ENCODE data around the gene PLAAT3. TPM values are rescaled to one million over a fixed set of nuclear protein-coding genes. Genes with fewer than 3 reads are reported as not detected.
"Not testable (repeated sequence)": the region's sequence is repeated elsewhere in the genome, so short reads cannot be mapped to it uniquely, and the experiment has no call there.

PLAAT3 gene
- total and polyA plus RNA-seq, 4 donors: 13.4 to 90.1 (median 54.3) TPM

DNA sequence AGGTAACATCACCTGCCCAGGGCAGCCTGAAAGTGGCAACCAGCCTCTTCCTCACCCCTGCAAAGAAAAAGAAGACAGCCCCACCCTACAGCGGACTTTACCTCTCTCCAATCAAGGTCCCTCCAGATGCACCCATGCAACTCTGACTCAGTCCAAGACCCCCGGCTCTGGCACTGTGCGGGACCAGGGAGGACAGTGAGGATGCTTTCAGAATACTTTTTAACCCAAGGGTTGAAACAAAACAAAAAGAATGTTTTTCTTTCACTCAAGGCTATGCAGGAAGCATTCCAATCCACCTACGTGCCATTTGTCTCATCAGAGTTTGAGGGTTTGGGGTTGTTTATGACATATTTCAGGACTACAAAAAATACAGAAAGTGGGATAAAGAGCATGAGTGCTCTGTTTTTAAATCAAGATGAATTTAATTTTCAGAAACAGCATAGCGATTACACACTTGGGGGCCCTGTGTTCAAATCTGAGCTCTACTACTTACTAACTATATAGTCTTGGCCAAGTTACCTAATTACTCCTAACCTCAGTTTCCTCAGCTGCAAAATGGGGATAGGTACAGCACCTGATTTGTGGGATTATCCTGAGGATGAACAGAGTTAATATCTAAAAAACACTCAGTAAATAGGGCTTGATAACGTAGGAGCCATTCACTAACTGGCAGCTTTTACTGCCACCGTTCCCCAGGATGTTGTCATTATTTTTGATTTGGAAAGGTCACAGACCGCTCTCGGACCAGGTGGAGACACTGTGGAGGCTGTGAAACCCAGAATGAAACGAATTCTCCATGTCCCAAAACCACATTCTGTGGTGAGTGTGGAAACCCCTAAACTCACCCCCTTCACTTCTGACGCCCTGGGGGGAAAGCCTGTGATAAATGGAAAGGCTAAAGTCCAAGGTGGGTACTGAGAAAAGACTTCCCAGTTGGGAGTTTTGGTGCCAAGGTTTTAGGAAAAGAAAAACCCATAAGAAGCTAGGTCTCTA lies 5.6 kb downstream of the PLAAT3 start:
- Histone ChIP-seq H3K27ac (ENCODE audit: low read depth in 1 of 2, low read length in 2 of 2) (peak overlapping the region; percentile 69 to 91), H3K9ac (ENCODE audit: low read depth in 1 of 2, low read length in 2 of 2) (peak overlapping the region; percentile 4 to 26), H3K36me3 (ENCODE audit: control insufficient read depth in 4 of 4, insufficient read depth in 3 of 4, low read depth in 1 of 4, low read length in 3 of 4) (peaks cover 0 to 2% (median 0%) of the 10 kb centered on the region in 4 donors), H3K9me3 (ENCODE audit: control insufficient read depth in 4 of 4, low read length in 3 of 4) (no peaks in the 10 kb centered on the region), H3K4me1 (ENCODE audit: control insufficient read depth in 4 of 4, insufficient read depth in 4 of 4, low read length in 3 of 4) (peaks cover 5 to 34% (median 31%) of the 10 kb centered on the region in 4 donors), H3K4me3 (ENCODE audit: low read depth in 1 of 3, low read length in 3 of 3) (peak overlapping the region in 1 of 3 donors; percentile 14), H3K27me3 (ENCODE audit: control insufficient read depth in 4 of 4, insufficient read depth in 4 of 4, low read length in 3 of 4) (no peaks in the 10 kb centered on the region)
- DNase-seq (ENCODE audit: low spot score): no peak
- TF ChIP-seq HNF4A (conservative IDR thresholded peaks at IDR 0.05) (peak in 1 of 2 donors; percentile 9), SP1 (IDR thresholded peaks at IDR 0.05) (no peak), NR2F2 (IDR thresholded peaks at IDR 0.05) (no peak)
- TF ChIP-seq, protein P1, sequence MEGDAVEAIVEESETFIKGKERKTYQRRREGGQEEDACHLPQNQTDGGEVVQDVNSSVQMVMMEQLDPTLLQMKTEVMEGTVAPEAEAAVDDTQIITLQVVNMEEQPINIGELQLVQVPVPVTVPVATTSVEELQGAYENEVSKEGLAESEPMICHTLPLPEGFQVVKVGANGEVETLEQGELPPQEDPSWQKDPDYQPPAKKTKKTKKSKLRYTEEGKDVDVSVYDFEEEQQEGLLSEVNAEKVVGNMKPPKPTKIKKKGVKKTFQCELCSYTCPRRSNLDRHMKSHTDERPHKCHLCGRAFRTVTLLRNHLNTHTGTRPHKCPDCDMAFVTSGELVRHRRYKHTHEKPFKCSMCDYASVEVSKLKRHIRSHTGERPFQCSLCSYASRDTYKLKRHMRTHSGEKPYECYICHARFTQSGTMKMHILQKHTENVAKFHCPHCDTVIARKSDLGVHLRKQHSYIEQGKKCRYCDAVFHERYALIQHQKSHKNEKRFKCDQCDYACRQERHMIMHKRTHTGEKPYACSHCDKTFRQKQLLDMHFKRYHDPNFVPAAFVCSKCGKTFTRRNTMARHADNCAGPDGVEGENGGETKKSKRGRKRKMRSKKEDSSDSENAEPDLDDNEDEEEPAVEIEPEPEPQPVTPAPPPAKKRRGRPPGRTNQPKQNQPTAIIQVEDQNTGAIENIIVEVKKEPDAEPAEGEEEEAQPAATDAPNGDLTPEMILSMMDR (IDR thresholded peaks at IDR 0.05; ENCODE audit: low read depth, low read length, missing input control): no peak
- 59% methylated on average over 11 of the region's 11 CpGs for WGBS

DNA sequence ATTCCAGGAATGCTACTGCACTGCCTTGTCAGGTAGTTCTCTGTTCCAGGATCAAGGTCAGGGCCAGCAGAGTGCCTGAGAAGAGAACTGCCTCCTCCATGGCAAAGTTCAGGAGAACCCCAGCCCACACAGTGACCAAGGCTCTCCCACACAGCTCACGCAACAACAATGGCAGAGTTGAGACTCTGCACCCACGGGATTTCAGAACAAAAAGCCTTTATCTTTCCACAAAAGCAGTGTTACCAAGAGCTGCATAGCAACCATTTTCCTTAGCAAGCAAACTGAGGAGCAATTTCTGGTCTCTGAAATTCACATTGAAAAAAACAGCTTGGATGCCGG lies 11.1 kb downstream of the PLAAT3 start:
- peaks cover 0 to 4% (median under 1%) of the 10 kb centered on the region in 4 donors for H3K36me3 ChIP-seq (ENCODE audit: control insufficient read depth in 4 of 4, insufficient read depth in 3 of 4, low read depth in 1 of 4, low read length in 3 of 4)
- DNase-seq (ENCODE audit: low spot score): no peak
- H3K4me3 ChIP-seq (ENCODE audit: low read depth in 1 of 3, low read length in 3 of 3): no peak overlapping the region
- H3K9me3 ChIP-seq (ENCODE audit: control insufficient read depth in 4 of 4, low read length in 3 of 4): no peaks in the 10 kb centered on the region
- no peaks in the 10 kb centered on the region for H3K27me3 ChIP-seq (ENCODE audit: control insufficient read depth in 4 of 4, insufficient read depth in 4 of 4, low read length in 3 of 4)
- WGBS: 71% methylated on average over 3 of the region's 3 CpGs
- no peak overlapping the region for H3K27ac ChIP-seq (ENCODE audit: low read depth in 1 of 2, low read length in 2 of 2)
- no peak overlapping the region for H3K9ac ChIP-seq (ENCODE audit: low read depth in 1 of 2, low read length in 2 of 2)
- H3K4me1 ChIP-seq (ENCODE audit: control insufficient read depth in 4 of 4, insufficient read depth in 4 of 4, low read length in 3 of 4): peaks cover 0 to 5% (median 2%) of the 10 kb centered on the region in 4 donors
- TF ChIP-seq, protein P2, sequence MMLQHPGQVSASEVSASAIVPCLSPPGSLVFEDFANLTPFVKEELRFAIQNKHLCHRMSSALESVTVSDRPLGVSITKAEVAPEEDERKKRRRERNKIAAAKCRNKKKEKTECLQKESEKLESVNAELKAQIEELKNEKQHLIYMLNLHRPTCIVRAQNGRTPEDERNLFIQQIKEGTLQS (IDR thresholded peaks at IDR 0.05): no peak
- TF ChIP-seq, protein P3, sequence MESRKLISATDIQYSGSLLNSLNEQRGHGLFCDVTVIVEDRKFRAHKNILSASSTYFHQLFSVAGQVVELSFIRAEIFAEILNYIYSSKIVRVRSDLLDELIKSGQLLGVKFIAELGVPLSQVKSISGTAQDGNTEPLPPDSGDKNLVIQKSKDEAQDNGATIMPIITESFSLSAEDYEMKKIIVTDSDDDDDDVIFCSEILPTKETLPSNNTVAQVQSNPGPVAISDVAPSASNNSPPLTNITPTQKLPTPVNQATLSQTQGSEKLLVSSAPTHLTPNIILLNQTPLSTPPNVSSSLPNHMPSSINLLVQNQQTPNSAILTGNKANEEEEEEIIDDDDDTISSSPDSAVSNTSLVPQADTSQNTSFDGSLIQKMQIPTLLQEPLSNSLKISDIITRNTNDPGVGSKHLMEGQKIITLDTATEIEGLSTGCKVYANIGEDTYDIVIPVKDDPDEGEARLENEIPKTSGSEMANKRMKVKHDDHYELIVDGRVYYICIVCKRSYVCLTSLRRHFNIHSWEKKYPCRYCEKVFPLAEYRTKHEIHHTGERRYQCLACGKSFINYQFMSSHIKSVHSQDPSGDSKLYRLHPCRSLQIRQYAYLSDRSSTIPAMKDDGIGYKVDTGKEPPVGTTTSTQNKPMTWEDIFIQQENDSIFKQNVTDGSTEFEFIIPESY (IDR thresholded peaks at IDR 0.05): no peak
- TF ChIP-seq TAF1 (conservative IDR thresholded peaks at IDR 0.05) (no peak), FOXA1 (IDR thresholded peaks at IDR 0.05) (no peak), HNF4A (conservative IDR thresholded peaks at IDR 0.05) (peak in 1 of 2 donors; percentile 30)
- TF ChIP-seq, protein P4, sequence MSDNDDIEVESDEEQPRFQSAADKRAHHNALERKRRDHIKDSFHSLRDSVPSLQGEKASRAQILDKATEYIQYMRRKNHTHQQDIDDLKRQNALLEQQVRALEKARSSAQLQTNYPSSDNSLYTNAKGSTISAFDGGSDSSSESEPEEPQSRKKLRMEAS (IDR thresholded peaks at IDR 0.05): no peak

DNA sequence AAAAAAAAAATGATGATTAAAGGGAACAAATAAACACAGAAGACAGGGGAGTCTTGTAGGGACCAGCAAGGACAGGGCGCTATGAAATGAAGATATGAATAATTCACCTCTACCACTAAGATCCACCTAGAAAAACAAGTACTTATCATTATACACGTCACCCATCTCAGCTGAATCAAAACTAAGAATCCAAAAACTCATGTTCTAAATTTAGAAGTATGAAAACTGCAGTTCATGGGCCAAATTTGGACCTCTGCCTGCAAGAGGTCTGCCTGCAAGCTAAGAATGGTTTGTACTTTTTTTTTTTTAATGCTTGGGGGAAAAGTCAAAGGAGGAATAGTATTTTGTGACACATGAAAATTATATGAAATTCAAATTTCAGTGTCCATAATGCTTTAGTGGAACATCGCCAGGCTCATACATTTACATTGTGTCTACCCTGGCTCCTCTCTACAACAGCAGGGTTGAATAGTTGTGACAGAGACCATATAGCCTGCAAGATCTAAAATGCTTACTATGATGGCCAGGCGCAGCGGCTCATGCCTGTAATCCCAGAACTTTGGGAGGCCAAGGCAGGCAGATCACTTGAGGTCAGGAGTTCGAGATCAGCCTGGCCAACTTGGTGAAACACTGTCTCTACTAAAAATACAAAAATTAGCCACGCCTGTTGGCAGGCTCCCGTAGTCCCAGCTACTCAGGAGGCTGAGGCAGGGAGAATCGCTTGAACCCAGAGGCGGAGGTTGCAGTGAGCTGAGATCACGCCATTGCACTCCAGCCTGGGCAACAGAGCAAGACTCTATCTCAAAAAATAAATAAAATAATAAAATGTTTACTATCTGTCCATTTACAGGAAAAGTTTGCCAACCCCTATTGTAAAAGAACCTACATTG lies 11.7 kb downstream of the PLAAT3 start:
- H3K4me1 ChIP-seq (ENCODE audit: control insufficient read depth in 4 of 4, insufficient read depth in 4 of 4, low read length in 3 of 4); H3K9ac ChIP-seq (ENCODE audit: low read depth in 1 of 2, low read length in 2 of 2); H3K9me3 ChIP-seq (ENCODE audit: control insufficient read depth in 4 of 4, low read length in 3 of 4); H3K27me3 ChIP-seq (ENCODE audit: control insufficient read depth in 4 of 4, insufficient read depth in 4 of 4, low read length in 3 of 4); H3K27ac ChIP-seq (ENCODE audit: low read depth in 1 of 2, low read length in 2 of 2); DNase-seq (ENCODE audit: low spot score); H3K36me3 ChIP-seq (ENCODE audit: control insufficient read depth in 4 of 4, insufficient read depth in 3 of 4, low read depth in 1 of 4, low read length in 3 of 4); H3K4me3 ChIP-seq (ENCODE audit: low read depth in 1 of 3, low read length in 3 of 3): not testable (repeated sequence)
- 85% methylated on average over 11 of the region's 11 CpGs for WGBS

Data from liver (tissue), 9 donors.